Measurements from ENCODE around the gene SMIM29.
"Not testable (repeated sequence)": the region's sequence is repeated elsewhere in the genome, so short reads cannot be mapped to it uniquely, and the experiment has no call there.

The SMIM29 gene

GRCh38 chr6:34248727-34249468 lies at the start of gene SMIM29:
SMIM29 (minus strand) TSS chr6:34249006; CDS start chr6:34247791, 1,215 bp downstream.
- DNase-seq = peak; percentile 96

GRCh38 chr6:34295721-34296120 lies 46.9 kb upstream of the SMIM29 start:
- DNase-seq = no peak

DNA sequence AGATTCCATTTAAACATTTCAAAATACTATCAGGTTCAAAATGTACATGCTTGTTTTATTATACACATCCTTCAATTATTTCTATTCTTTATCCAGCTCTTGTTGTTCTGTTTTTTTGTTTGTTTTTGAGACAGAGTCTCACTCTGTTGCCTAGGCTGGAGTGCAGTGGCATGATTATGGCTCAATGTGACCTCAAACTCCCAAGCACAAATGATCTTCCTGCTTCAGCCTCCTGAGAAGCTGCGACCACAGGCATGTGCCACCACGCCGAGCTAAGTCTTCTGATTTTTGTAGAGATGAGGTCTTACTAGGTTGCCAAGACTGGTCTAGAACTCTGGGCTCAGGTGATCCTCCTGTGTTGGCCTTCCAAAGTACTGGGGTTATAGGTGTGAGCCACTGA lies 44.1 kb upstream of the SMIM29 start:
- DNase-seq = no peak

GRCh38 chr6:34289137-34289536 lies 40.3 kb upstream of the SMIM29 start:
- DNase-seq = no peak

- DNase-seq = no peak
Observed at GRCh38 chr6:34288581-34288980, 39.8 kb upstream of the SMIM29 start.

- no peak for DNase-seq
Observed at GRCh38 chr6:34285448-34286164, 36.8 kb upstream of the SMIM29 start.

DNA sequence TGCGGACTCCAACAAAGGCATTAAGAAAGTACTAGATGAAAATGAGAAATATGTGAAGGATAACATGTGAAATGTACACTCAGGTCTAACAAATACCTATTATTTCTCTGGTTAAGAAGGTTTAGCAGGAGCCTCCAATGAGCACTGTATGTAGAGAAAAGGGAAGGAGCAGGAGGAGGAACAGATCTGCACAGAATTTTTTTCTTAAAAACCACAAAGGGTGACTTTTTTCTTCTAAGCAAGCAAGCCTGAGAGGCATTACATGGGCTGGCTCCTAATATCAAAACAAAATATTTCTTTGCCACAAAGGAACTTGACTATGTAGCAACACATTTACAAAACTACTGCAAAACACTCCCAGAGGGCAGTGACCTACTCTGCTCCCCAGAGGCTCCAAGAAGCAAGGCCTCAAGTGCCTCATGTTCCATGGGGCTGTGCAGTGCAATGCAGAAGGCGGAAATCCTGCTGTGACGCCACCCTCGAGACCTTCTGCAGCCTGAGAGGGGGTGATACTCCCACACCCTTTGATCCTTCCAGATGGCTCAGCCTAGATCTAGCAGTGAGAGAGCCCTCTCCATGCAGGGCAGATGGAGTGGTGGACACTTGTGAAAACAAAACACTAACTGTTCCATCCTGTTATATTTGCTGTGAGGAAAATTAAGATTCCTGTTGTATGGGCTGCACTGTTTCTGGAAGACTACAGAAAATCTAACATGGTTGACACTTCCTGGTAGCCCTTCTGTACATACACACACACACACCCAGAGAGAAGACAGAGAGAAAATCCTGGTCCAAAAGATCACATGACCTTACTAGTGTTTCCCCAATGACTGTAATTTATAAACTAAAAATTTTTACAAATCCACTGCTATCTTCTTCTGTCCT lies 36.0 kb upstream of the SMIM29 start:
- no peak for DNase-seq

DNA sequence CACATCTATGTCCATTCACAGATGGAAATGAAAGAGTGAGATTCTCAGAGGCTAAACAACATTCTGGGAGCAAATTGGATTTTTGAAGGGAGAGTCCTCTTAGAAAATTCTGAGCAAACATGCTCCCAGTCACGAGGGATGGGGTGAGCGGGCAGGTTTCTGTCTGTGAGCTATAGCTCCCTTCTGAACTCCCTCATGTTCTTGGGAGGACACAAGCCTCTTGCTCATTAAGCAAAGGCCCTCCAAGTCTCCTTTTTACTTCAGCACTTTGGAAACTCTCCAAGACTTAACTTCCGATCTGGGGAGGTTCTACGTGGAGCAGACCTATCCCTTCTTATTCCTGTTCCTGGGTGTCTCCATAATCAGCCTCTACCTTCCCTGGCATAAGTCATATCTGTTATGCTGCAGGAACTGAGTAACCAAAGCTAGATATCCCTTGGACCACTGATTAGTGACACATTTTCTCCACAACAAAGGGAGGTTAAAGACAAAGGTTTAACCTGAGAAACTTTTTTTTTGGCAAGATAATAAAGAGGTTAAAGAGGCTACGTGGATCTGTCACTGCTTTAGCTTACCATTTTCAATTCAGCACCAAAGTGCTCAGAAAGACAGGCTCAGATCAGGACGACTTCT lies 33.0 kb upstream of the SMIM29 start:
- DNase-seq = no peak

DNA sequence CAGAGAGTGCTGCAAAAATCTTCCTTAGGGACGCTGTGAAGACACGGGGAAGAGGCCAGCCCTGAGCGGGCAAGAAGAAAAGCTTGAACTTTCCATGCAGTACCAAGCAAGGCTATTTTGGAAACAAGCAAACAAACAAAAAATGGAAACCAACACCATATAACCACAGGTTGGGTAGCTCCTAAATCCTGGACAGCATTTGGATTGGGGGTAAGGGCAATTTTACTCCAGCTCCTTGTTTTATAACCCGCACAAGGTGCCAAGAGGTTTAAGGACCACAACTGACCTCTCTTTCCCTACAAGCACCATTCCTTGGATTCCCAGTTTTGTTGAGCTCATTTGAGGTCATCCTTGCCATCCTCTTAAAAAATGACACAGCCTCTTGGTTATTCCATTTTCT lies 31.4 kb upstream of the SMIM29 start:
- DNase-seq = no peak

DNA sequence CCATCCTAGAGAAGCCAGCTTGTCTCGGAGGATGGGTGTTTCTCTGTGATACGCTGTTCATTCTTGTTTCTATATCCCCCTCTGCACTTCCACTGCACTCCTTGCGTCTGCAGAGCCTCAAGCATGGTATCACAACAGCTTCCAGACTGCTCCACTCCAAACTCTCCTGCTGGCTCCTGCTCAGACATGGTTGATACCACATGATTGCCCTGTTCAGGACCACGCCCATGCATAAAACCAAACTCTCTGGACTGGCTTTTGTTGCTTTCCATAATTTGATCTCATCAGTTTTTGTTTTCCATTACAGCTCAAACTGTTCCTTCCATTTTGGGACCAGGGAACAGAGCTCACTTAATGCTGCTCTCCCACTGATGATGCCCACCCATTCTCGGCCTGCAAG lies 30.0 kb upstream of the SMIM29 start:
- DNase-seq = no peak

DNA sequence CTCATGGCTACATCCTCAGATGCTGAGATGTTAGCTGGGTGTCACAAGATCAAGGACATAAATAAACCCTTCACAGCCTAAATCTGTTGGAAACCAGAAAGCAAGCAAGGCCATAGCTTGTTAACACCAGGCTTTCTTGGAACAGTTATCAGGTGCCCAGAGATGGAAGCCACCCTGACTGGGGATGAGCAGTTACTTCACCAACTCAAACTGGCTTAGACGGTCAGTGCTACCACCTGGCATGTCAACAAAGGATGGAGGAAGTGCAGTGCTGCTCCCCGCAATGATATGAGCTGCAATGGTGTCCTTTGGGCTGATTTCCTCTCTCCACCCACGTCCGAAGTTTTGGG lies 28.9 kb upstream of the SMIM29 start:
- no peak for DNase-seq

- no peak for DNase-seq
Observed at GRCh38 chr6:34276881-34277762, 28.3 kb upstream of the SMIM29 start.

DNA sequence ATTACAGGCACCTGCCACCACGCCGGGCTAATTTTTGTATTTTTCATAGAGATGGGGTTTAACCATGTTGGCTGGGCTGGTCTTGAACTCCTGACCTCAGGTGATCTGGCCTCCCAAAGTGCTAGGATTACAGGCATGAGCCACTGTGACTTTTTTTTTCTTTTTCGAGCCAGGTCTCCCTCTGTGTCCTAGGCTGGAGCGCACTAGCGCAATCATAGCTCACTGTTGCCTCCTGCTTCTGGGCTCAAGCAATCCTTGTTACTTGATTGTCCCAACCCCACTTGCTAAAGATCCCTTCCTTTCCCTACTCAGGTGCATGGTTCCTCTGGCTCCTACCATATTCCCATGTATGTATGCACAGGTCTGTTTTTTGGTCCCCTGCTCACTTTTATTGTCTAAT lies 27.4 kb upstream of the SMIM29 start:
- DNase-seq = no peak

DNA sequence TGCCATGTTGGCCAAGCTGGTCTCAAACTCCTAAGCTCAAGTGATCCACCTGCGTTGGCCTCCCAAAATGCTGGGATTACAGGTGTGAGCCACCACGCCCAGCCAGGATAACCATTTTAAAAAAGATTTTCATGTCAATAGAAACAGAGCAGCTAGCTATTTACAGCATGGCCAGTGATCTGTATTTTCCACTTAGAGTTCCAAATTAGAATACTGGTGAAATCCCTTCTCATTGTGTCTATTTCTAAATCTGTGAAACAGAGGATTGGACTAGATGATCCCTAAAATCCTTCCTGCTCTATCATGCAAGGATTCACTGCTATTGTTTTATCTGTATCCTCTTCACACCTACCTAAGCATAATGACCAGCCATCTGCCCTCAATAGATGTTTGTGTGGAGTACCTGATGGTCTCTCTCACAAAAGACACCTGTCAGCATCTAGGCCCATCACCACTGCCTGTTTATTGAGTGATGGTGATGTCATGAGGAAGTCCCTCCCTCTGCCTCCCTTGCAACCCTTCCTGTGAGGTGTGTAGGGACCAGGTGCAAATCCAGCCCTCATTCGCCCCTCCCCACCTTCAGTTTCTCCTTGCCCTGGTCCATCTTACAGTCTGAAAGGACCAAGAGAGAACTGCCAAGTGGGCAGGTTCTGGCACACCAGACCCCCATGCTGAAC lies 26.5 kb upstream of the SMIM29 start:
- no peak for DNase-seq

- no peak for DNase-seq
Observed at GRCh38 chr6:34274129-34274528, 25.3 kb upstream of the SMIM29 start.

DNA sequence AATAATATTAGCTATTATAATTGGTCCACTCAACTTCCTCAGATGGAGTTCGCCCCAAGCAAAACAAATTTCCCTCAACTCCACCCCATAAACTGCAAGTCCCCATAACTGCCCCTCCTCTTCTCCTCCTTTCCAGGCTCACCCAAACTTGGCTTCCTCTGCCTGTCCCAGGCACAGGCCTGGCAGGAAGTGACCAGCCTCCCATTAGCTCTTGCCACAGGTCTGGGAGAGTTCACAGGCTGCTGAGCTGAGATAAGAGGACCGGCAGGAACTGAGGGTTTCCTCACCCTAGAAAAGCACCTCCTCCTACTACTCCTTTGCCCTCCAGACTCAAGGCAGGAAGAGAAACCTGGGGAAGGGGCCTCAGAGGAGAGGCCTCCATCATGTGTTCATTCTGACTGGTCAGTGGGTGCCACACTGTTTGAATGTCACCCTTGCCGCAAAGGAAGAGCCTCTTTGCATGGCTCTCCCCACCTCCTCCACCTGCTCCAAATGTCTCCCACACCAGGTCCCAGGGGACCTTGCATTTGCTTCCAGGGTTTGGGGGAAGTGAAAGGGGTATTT lies 24.5 kb upstream of the SMIM29 start:
- no peak for DNase-seq

GRCh38 chr6:34272013-34272926 lies 23.5 kb upstream of the SMIM29 start:
- no peak for DNase-seq

DNA sequence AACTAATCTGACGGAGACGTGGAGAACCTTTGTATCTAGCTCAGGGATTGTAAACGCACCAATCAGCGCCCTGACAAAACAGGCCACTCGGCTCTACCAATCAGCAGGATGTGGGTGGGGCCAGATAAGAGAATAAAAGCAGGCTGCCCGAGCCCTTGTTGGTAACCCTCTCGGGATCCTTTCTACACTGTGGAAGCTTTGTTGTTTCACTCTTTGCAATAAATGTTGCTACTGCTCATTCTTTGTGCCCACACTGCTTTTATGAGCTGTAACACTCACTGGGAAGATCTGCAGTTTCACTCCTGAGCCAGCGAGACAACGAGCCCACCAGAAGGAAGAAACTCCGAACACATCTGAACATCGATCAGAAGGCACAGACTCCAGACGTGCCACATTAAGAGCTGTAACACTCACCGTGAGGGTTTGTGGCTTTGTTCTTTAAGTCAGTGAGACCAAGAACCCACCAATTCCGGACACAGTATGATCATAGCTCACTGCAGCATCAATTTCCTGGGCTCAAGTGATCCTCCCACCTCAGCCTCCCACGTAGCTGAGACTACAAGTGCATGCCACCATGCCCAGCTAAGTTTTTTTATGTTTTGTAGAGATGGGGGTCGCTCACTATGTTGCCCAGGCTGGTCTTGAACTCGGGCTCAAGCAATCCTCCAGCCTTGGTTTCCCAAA lies 21.0 kb upstream of the SMIM29 start:
- not testable (repeated sequence) for DNase-seq

DNA sequence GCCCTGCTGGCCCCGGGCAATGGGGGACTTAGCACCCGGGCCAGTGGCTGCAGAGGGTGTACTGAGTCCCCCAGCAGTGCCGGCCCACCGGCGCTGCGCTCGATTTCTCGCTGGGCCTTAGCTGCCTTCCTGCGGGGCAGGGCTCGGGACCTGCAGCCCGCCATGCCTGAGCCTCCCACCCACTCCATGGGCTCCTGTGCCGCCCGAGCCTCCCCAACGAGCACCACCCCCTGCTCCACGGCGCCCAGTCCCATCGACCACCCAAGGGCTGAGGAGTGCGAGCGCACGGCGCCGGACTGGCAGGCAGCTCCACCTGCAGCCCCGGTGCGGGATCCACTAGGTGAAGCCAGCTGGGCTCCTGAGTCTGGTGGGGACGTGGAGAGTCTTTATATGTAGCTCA lies 20.3 kb upstream of the SMIM29 start:
- DNase-seq = not testable (repeated sequence)
